Body of pancreas (tissue), 4 donors: Measurements from ENCODE around the gene NCR3LG1. TPM values are rescaled to one million over a fixed set of nuclear protein-coding genes. Genes with fewer than 3 reads are reported as not detected.

Experiments
- ATAC-seq: fragments of 150-250 bp; one replicate; pipeline ENCODE4 v1.9.1; 2016
- DNase-seq, 4 donors: peaks; one replicate each; pipeline ENCODE4 v3.0.0-alpha.2; 2019
- H3K27ac ChIP-seq, 4 donors: fragments of 200-600 bp; sonication (generic); 1 replicate in 3 of 4; 2 replicates in 1 of 4; pipeline versions ENCODE4 v1.5.1 to v1.6.1; 2016 to 2019; ENCODE audit warnings: mild to moderate bottlenecking in 1 of 4, mixed read lengths in 1 of 4, moderate library complexity in 1 of 4
- H3K27me3 ChIP-seq, 2 donors: fragments of 200-600 bp; sonication (generic); one replicate each; pipeline ENCODE4 v1.6.0; 2016; ENCODE audit warnings: mild to moderate bottlenecking in 1 of 2
- H3K36me3 ChIP-seq, 2 donors: fragments of 200-600 bp; sonication (generic); replicated peaks in 1 of 2; 2 replicates each; pipeline ENCODE4 v1.5.1; 2016; ENCODE audit warnings: low read depth in 2 of 2; ENCODE audit not compliant: insufficient read depth in 1 of 2
- H3K4me1 ChIP-seq: fragments of 200-600 bp; sonication (generic); one replicate; pipeline ENCODE4 v1.6.0; 2016
- H3K4me3 ChIP-seq, 2 donors: fragments of 200-600 bp; sonication (generic); 1 replicate in 1 of 2; 2 replicates in 1 of 2; pipeline ENCODE4 v1.5.1; 2016 to 2019
- H3K9me3 ChIP-seq, 3 donors: fragments of 200-600 bp; sonication (generic); 1 replicate in 2 of 3; 2 replicates in 1 of 3; pipeline ENCODE4 v1.5.1; 2016
- CTCF ChIP-seq, 7 experiments: fragments of 450-650 bp in 4 of 7; fragments of 200-600 bp in 3 of 7; sonication (generic) in 3 of 7; IDR thresholded peaks; one replicate each; pipeline ENCODE4 v1.5.1; 2016 to 2019; ENCODE audit warnings: antibody characterized with exemption in 7 of 7
- POLR2A ChIP-seq, 3 donors: fragments of 450-650 bp; IDR thresholded peaks; one replicate each; pipeline ENCODE4 v1.6.1; 2016; ENCODE audit warnings: antibody characterized with exemption in 3 of 3, mild to moderate bottlenecking in 2 of 3
- WGBS, 2 donors: methylation state at CpG; one replicate each; pipeline ENCODE4 v1.1.5; 2017; 5-methylcytosine and 5-hydroxymethylcytosine counted together
- intact Hi-C: fragments of 100-400 bp; cut with DNase I; formaldehyde crosslinking; loops from one replicate; pipeline ENCODE4 v1.15.1; 2023
- total RNA-seq, 2 donors: library from RNA; depleted of rRNA; stranded (reverse); fragments of >200 nt; gene quantifications; one replicate each; pipeline ENCODE4 v1.1.0, GENCODE V29; 2016

NCR3LG1 gene
- total RNA-seq, 2 donors from 2014 or later = under 0.01 to 2.6 TPM

GRCh38 chr11:17343907-17344306, 7.7 kb upstream of the NCR3LG1 start:
- TF ChIP-seq POLR2A (IDR thresholded peaks at IDR 0.05) (no peak), CTCF (IDR thresholded peaks at IDR 0.05) (no peak)
- intact Hi-C loops = no loop called here
- Histone ChIP-seq H3K27me3 (no peaks in the 10 kb centered on the region), H3K4me3 (no peak overlapping the region), H3K27ac (no peak overlapping the region), H3K36me3 (no peaks in the 10 kb centered on the region), H3K4me1 (no peaks in the 10 kb centered on the region), H3K9me3 (no peaks in the 10 kb centered on the region)
- WGBS, 2 donors = 96 to 100% methylated on average over 1 of the region's 1 CpG
- no peak for DNase-seq
- no peak for ATAC-seq

- WGBS, 2 donors = 100% methylated on average over 1 of the region's 1 CpG
- no peak overlapping the region for H3K27ac ChIP-seq
- no peaks in the 10 kb centered on the region for H3K36me3 ChIP-seq
- TF ChIP-seq CTCF (IDR thresholded peaks at IDR 0.05) (no peak), POLR2A (IDR thresholded peaks at IDR 0.05) (no peak)
- H3K9me3 ChIP-seq = no peaks in the 10 kb centered on the region
- H3K27me3 ChIP-seq = no peaks in the 10 kb centered on the region
- DNase-seq (no peak), ATAC-seq (no peak)
- H3K4me1 ChIP-seq = peaks cover 13% of the 10 kb centered on the region
- intact Hi-C loops = no loop called here
- H3K4me3 ChIP-seq = no peak overlapping the region
Observed at GRCh38 chr11:17347676-17348075, 3.9 kb upstream of the NCR3LG1 start.

- DNase-seq (no peak), ATAC-seq (no peak)
- TF ChIP-seq CTCF (IDR thresholded peaks at IDR 0.05) = no peak
- no peak for TF ChIP-seq POLR2A (IDR thresholded peaks at IDR 0.05)
- H3K36me3 ChIP-seq = no peaks in the 10 kb centered on the region
- H3K4me1 ChIP-seq = peaks cover 23% of the 10 kb centered on the region
- intact Hi-C loops = no loop called here
- H3K27me3 ChIP-seq = no peaks in the 10 kb centered on the region
- H3K27ac ChIP-seq = no peak overlapping the region
- WGBS, 2 donors = 94 to 95% methylated on average over 7 of the region's 7 CpGs
- no peaks in the 10 kb centered on the region for H3K9me3 ChIP-seq
- H3K4me3 ChIP-seq = no peak overlapping the region
Observed at GRCh38 chr11:17350455-17351171, 987 bp upstream of the NCR3LG1 start.

DNA sequence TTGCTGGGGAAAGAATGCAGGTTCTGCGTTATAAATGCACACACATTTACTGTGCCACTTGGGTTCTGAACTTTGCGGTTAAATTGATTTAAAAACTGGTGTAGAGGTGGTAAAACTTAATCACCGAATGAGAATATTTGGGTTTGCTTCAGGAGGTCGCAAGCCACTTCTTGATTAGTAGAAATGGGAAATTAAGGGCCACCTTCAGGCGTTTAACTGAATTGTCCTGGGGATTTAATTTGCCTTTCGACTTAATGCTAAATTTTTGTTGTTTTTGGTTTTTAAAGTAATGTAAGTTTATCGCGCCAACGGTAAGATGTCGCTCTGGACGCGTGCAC, 459 bp upstream of the NCR3LG1 start:
- DNase-seq (no peak), ATAC-seq (no peak)
- Histone ChIP-seq H3K36me3 (no peaks in the 10 kb centered on the region), H3K27ac (peak overlapping the region in 1 of 4 donors; percentile 48), H3K27me3 (no peaks in the 10 kb centered on the region), H3K9me3 (no peaks in the 10 kb centered on the region), H3K4me3 (no peak overlapping the region), H3K4me1 (peaks cover 23% of the 10 kb centered on the region)
- WGBS, 2 donors = 18 to 34% methylated on average over 12 of the region's 12 CpGs
- TF ChIP-seq CTCF (IDR thresholded peaks at IDR 0.05) (peak in 3 of 7 experiments; percentile 9 to 25 (median 23)), POLR2A (IDR thresholded peaks at IDR 0.05) (no peak)
- intact Hi-C loops = no loop called here
